NT2/D1 (cell line): ENCODE measurements around the gene FANCE.
"Not testable (repeated sequence)": the region's sequence is repeated elsewhere in the genome, so short reads cannot be mapped to it uniquely, and the experiment has no call there.

ENCODE experiments used
- DNase-seq: peaks from one replicate; pipeline ENCODE4 v3.0.0-alpha.2; 2011; ENCODE audit warnings: low read depth, low spot score
- H3K27me3 ChIP-seq: 2 replicates; pipeline ENCODE4 v1.6.0; 2011; ENCODE audit warnings: mild to moderate bottlenecking; ENCODE audit not compliant: insufficient read length, insufficient read depth
- H3K36me3 ChIP-seq: 2 replicates; pipeline ENCODE4 v1.6.1; 2011; ENCODE audit warnings: mild to moderate bottlenecking, low read length, mixed read lengths; ENCODE audit not compliant: insufficient read depth, insufficient read length
- H3K4me1 ChIP-seq: 2 replicates; pipeline ENCODE4 v1.5.1; 2011; ENCODE audit not compliant: insufficient read depth, insufficient read length
- H3K4me3 ChIP-seq: 2 replicates; pipeline ENCODE4 v1.5.1; 2011; ENCODE audit warnings: low read depth; ENCODE audit not compliant: insufficient read length
- H3K9ac ChIP-seq: 2 replicates; pipeline ENCODE4 v1.6.0; 2011; ENCODE audit warnings: low read depth; ENCODE audit not compliant: insufficient read length
- H3K9me3 ChIP-seq: 2 replicates; pipeline ENCODE4 v1.5.1; 2011; ENCODE audit warnings: mild to moderate bottlenecking, low read length; ENCODE audit not compliant: insufficient read depth
- SUZ12 ChIP-seq: IDR thresholded peaks from 2 replicates; pipeline ENCODE4 v1.6.1; 2011; ENCODE audit not compliant: insufficient read length, insufficient read depth; ENCODE audit errors: extremely low read depth
- YY1 ChIP-seq: IDR thresholded peaks from 2 replicates; pipeline ENCODE4 v1.6.1; 2011; ENCODE audit not compliant: insufficient read length, insufficient read depth
- ZNF274 ChIP-seq: IDR thresholded peaks from 2 replicates; pipeline ENCODE4 v1.6.1; 2011; ENCODE audit warnings: mild to moderate bottlenecking, low read depth, low read length

Gene FANCE

DNA sequence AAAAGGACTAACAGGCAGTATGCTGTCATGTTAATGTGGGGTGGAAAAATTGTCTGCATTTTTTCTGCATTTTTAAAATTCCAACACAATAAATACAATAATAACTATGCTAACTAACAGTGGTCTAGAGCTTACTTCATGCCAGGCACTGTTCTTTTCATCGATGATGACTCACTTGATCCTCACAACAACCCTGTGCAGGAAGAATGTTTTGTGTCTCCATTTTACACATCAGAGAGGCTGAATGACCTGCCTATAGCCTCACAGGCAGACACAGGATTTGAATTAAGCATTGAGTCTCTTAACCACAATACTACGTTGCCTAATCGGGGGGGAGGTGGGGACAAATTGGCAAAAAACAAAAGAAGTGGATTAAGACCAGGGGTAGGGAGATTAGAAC lies 26.9 kb upstream of the FANCE start:
- no peak overlapping the region for H3K4me3 ChIP-seq
- peaks cover 7% of the 10 kb centered on the region for H3K4me1 ChIP-seq
- peaks cover 16% of the 10 kb centered on the region for H3K9me3 ChIP-seq
- DNase-seq, result peak; percentile 13
- H3K9ac ChIP-seq, result no peak overlapping the region
- H3K36me3 ChIP-seq, result peaks cover 24% of the 10 kb centered on the region
- no peaks in the 10 kb centered on the region for H3K27me3 ChIP-seq
- TF ChIP-seq SUZ12 (no peak), YY1 (no peak), ZNF274 (no peak)

DNA sequence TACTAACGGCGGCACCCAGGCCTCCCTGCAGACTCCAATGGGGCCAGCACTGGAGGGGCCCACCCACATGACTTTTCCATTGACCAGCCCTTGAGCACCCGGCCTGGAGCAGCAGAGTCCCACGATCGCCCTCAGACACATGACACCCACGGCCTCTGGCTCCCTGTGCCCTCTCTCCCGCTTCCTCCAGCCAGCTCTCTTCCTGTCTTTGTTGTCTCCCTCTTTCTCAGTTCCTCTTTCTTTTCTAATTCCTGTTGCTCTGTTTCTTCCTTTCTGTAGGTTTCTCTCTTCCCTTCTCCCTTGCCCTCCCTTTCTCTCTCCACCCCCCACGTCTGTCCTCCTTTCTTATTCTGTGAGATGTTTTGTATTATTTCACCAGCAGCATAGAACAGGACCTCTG lies 26.1 kb upstream of the FANCE start:
- DNase-seq, result no peak
- H3K4me1 ChIP-seq, result peaks cover 7% of the 10 kb centered on the region
- no peak overlapping the region for H3K4me3 ChIP-seq
- TF ChIP-seq SUZ12 (no peak), YY1 (no peak), ZNF274 (no peak)
- H3K9ac ChIP-seq, result no peak overlapping the region
- H3K27me3 ChIP-seq, result no peaks in the 10 kb centered on the region
- H3K36me3 ChIP-seq, result peaks cover 24% of the 10 kb centered on the region
- peaks cover 17% of the 10 kb centered on the region for H3K9me3 ChIP-seq

DNA sequence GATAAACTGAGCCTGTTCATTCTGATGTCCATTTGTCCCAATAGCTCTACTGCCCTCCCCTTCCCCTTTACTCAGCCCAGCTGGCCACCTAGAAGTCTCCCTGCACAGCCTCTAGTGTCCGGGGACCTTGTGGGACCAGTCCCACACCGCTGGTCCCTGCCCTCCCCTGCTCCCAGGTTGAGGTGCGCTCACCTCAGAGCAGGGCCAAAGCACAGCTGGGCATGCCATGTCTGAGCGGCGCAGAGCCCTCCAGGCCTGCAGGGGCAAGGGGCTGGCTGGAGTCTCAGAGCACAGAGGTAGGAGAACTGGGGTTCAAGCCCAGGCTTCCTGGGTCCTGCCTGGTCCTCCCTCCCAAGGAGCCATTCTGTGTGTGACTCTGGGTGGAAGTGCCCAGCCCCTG lies 24.7 kb upstream of the FANCE start:
- DNase-seq, result no peak
- H3K27me3 ChIP-seq, result no peaks in the 10 kb centered on the region
- H3K9me3 ChIP-seq, result peaks cover 17% of the 10 kb centered on the region
- H3K9ac ChIP-seq, result no peak overlapping the region
- no peak overlapping the region for H3K4me3 ChIP-seq
- TF ChIP-seq YY1, result no peak
- TF ChIP-seq SUZ12, result no peak
- no peak for TF ChIP-seq ZNF274
- H3K36me3 ChIP-seq, result peaks cover 17% of the 10 kb centered on the region
- H3K4me1 ChIP-seq, result peaks cover 7% of the 10 kb centered on the region

DNA sequence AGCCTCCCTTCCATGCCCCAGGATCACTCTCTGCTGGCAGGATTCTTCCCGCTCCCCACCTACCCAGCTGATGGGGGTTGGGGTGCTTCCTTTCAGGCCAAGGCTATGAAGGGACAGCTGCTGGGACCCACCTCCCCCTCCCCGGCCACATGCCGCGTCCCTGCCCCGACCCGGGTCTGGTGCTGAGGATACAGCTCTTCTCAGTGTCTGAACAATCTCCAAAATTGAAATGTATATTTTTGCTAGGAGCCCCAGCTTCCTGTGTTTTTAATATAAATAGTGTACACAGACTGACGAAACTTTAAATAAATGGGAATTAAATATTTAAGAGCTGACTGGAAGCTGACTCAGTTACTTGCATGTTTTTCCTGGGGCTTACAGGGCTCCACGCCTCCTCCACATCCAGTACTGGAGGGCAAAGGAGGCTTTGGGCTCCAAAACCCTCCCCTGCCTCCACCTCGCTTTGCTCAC lies 24.3 kb upstream of the FANCE start:
- TF ChIP-seq YY1, result no peak
- no peak for TF ChIP-seq SUZ12
- TF ChIP-seq ZNF274, result no peak
- DNase-seq, result no peak
- Histone ChIP-seq H3K9me3 (peaks cover 17% of the 10 kb centered on the region), H3K4me1 (peaks cover 7% of the 10 kb centered on the region), H3K36me3 (peaks cover 17% of the 10 kb centered on the region), H3K27me3 (no peaks in the 10 kb centered on the region), H3K4me3 (no peak overlapping the region), H3K9ac (no peak overlapping the region)

DNA sequence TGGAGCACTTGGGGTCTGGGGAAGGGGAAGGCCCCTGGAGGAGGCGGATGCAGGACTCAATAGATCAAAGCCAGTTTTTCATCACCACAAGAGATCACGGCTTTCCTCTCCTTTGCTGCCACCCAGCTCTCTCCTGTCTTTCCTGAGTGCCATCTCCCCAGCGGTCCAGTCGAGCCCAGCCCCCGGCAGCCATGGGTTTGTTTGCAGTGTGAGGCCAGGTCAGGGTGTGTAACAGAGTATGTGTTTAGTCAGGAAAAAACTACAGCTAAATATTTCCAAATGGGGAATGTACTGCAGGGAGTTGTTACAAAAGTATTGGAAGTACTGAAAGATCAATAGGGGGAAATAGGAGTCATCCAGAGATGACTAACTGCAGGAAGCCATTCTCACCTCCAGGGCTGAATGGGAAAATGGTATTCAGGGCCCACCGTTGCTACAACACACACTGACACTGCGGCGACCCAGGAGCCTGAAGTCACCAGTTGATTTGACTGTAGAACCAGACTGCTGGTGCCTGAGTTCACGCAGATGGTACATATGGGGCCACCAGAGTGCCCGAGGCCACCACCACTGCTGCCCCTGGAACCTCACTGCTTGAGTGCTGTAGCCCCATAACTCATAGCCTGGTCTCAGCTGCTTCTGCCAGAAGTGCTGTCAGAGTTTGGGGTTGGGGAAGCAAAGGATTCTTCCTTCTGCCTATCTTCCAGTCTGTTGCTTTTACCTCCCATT lies 23.6 kb upstream of the FANCE start:
- DNase-seq, result no peak
- Histone ChIP-seq H3K4me3 (no peak overlapping the region), H3K27me3 (no peaks in the 10 kb centered on the region), H3K9me3 (peaks cover 17% of the 10 kb centered on the region), H3K9ac (no peak overlapping the region), H3K36me3 (peaks cover 17% of the 10 kb centered on the region), H3K4me1 (peaks cover 7% of the 10 kb centered on the region)
- TF ChIP-seq ZNF274 (no peak), SUZ12 (no peak), YY1 (no peak)

DNA sequence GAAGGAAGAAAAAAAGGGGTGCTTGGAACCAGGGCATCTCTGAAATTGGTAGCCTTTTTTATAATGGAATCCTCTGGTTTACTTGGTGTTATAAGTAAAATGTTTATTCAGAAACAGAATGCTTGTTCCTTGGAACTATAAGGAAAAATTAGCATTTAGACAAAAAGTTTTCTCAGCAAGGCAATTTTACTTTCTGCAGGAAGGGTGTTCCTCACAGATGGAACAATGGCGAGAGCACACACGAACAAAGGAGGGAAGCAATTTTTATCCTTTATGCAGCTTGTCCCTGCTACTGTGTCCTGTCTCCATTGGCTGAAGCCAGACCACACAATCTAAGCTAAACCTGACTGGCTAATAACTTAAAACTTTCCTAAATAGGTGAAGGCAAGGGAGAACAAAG lies 22.7 kb upstream of the FANCE start:
- no peak for DNase-seq
- TF ChIP-seq YY1 (no peak), SUZ12 (no peak), ZNF274 (no peak)
- Histone ChIP-seq H3K4me3 (no peak overlapping the region), H3K4me1 (peaks cover 7% of the 10 kb centered on the region), H3K27me3 (no peaks in the 10 kb centered on the region), H3K9me3 (peaks cover 17% of the 10 kb centered on the region), H3K9ac (no peak overlapping the region), H3K36me3 (peaks cover 12% of the 10 kb centered on the region)

DNA sequence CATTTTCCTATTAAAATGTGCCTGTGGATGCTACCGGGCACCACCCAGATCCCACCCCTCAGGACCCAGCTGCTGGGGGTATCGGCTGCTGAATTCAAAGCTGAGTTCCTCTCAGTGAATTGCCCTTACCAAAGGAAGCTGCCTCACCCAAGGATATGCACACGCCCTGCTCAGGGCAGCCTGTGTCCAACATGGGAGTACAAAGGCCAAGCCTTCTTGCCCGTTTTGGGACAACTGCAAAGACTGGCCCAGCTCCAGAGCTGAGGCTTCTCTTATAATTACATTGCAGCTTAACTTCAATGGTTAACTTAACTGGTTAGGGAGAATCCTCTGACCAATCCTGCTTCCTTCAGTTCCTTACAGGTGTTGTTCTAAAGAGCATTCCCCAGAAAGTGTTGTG lies 19.8 kb upstream of the FANCE start:
- peaks cover 2% of the 10 kb centered on the region for H3K4me1 ChIP-seq

DNA sequence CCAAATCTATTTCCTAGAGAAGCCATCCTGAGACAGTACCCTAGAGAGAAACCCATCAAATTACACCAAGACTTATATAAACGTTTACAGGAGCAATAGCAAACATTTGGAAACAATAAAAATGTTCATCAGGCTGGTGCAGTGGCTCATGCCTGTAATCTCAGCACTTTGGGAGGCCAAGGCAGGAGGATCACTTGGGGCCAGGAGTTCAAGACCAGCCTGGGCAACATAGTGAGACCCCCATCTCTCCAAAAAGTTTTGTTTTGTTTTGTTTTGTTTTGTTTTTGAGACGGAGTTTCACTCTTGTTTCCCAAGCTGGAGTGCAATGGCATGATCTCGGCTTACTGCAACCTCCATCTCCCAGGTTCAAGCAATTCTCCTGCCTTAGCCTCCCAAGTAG lies 19.4 kb upstream of the FANCE start:
- H3K36me3 ChIP-seq, H3K27me3 ChIP-seq, H3K9ac ChIP-seq, H3K4me1 ChIP-seq, H3K4me3 ChIP-seq, DNase-seq: not testable (repeated sequence)
- H3K9me3 ChIP-seq, result peaks cover 17% of the 10 kb centered on the region

More for the DNA sequence above, 19.8 kb upstream of the FANCE start:
- TF ChIP-seq ZNF274, result no peak
- TF ChIP-seq YY1, result no peak
- no peak for TF ChIP-seq SUZ12
- no peaks in the 10 kb centered on the region for H3K36me3 ChIP-seq
- DNase-seq, result no peak
- no peak overlapping the region for H3K4me3 ChIP-seq
- H3K9me3 ChIP-seq, result peaks cover 17% of the 10 kb centered on the region
- no peaks in the 10 kb centered on the region for H3K27me3 ChIP-seq
- no peak overlapping the region for H3K9ac ChIP-seq
